Parathyroid adenoma (tissue), 2 donors: ENCODE data around the gene SMIM24.
"Not testable (repeated sequence)": the region's sequence is repeated elsewhere in the genome, so short reads cannot be mapped to it uniquely, and the experiment has no call there.

Experiments used
- H2AFZ ChIP-seq: fragments of 300-600 bp; sonication (generic); one replicate; pipeline ENCODE4 v1.7.0; 2017; ENCODE audit warnings: antibody characterized with exemption, mild to moderate bottlenecking
- H3K27ac ChIP-seq: fragments of 300-600 bp; sonication (generic); one replicate; pipeline ENCODE4 v1.7.0; 2017
- H3K27me3 ChIP-seq: fragments of 300-600 bp; sonication (generic); one replicate; pipeline ENCODE4 v1.7.0; 2017; ENCODE audit warnings: low read length; ENCODE audit not compliant: control insufficient read depth, insufficient read depth
- H3K36me3 ChIP-seq: fragments of 300-600 bp; sonication (generic); one replicate; pipeline ENCODE4 v1.7.0; 2017; ENCODE audit warnings: low read length; ENCODE audit not compliant: control insufficient read depth, insufficient read depth
- H3K4me1 ChIP-seq: fragments of 300-600 bp; sonication (generic); one replicate; pipeline ENCODE4 v1.7.0; 2017; ENCODE audit warnings: control low read depth
- H3K4me2 ChIP-seq: fragments of 300-600 bp; sonication (generic); one replicate; pipeline ENCODE4 v1.7.0; 2017; ENCODE audit warnings: low read length
- H3K4me3 ChIP-seq: fragments of 300-600 bp; sonication (generic); one replicate; pipeline ENCODE4 v1.7.0; 2017; ENCODE audit warnings: low read depth, low read length
- H3K79me2 ChIP-seq: fragments of 300-600 bp; sonication (generic); one replicate; pipeline ENCODE4 v1.7.0; 2017; ENCODE audit warnings: control low read depth
- H3K9ac ChIP-seq: fragments of 300-600 bp; sonication (generic); one replicate; pipeline ENCODE4 v1.7.0; 2017; ENCODE audit warnings: mild to moderate bottlenecking
- H3K9me3 ChIP-seq: fragments of 300-600 bp; sonication (generic); one replicate; pipeline ENCODE4 v1.7.0; 2017; ENCODE audit warnings: low read length; ENCODE audit not compliant: control insufficient read depth
- TF ChIP-seq, protein P1 (sequence below): fragments of 300-600 bp; sonication (generic); IDR thresholded peaks from one replicate; pipeline ENCODE4 v1.7.0; 2017; ENCODE audit warnings: antibody characterized with exemption, mild to moderate bottlenecking
- donor health status: primary hyperparathyroidism.

SMIM24 gene

DNA sequence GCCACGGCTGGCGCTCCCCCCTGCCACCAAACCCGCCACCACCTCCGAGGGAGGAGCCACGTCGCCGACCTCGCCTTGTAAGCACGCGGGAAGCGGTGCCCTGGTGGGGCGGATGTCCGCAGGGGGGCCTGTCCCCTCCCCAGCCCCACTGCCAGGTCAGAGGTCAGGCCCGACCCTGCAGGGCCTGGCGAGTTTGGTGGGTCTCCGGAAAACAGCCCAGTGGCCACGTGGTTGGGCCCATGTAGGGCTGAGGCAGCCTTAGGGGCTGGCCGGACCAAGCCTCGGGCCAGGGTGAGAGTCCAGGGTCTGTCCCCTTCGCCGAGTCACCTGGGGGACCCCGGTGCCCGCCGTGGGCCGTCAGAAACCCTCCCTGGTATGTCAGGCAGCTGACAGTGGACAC, 26.5 kb downstream of the SMIM24 start:
- H2AFZ ChIP-seq, result no peak overlapping the region
- TF ChIP-seq, protein P1, sequence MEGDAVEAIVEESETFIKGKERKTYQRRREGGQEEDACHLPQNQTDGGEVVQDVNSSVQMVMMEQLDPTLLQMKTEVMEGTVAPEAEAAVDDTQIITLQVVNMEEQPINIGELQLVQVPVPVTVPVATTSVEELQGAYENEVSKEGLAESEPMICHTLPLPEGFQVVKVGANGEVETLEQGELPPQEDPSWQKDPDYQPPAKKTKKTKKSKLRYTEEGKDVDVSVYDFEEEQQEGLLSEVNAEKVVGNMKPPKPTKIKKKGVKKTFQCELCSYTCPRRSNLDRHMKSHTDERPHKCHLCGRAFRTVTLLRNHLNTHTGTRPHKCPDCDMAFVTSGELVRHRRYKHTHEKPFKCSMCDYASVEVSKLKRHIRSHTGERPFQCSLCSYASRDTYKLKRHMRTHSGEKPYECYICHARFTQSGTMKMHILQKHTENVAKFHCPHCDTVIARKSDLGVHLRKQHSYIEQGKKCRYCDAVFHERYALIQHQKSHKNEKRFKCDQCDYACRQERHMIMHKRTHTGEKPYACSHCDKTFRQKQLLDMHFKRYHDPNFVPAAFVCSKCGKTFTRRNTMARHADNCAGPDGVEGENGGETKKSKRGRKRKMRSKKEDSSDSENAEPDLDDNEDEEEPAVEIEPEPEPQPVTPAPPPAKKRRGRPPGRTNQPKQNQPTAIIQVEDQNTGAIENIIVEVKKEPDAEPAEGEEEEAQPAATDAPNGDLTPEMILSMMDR, result no peak
- no peaks in the 10 kb centered on the region for H3K4me1 ChIP-seq
- H3K79me2 ChIP-seq, result peaks cover 33% of the 10 kb centered on the region
- H3K9me3 ChIP-seq, result no peaks in the 10 kb centered on the region
- H3K4me3 ChIP-seq, result no peak overlapping the region
- H3K36me3 ChIP-seq, result no peaks in the 10 kb centered on the region
- H3K4me2 ChIP-seq, result no peak overlapping the region
- H3K9ac ChIP-seq, result no peak overlapping the region
- no peaks in the 10 kb centered on the region for H3K27me3 ChIP-seq
- no peak overlapping the region for H3K27ac ChIP-seq

DNA sequence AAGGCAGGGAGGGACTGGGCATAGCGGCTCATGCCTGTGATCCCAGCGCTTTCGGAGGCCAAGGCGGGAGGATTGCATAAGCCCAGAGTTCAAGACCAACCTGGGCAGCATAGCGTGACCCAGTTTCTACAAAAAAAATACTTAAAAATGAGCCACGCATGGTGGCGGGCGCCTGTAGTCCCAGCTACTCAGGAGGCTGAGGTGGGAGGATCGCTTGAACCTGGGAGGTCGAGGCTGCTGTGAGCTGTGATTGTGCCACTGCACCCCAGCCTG, 27.4 kb downstream of the SMIM24 start:
- not testable (repeated sequence) for H3K36me3 ChIP-seq, H3K4me1 ChIP-seq, H2AFZ ChIP-seq, H3K4me3 ChIP-seq, H3K4me2 ChIP-seq, H3K9me3 ChIP-seq, H3K9ac ChIP-seq, H3K27me3 ChIP-seq, H3K27ac ChIP-seq
- peaks cover 40% of the 10 kb centered on the region for H3K79me2 ChIP-seq

DNA sequence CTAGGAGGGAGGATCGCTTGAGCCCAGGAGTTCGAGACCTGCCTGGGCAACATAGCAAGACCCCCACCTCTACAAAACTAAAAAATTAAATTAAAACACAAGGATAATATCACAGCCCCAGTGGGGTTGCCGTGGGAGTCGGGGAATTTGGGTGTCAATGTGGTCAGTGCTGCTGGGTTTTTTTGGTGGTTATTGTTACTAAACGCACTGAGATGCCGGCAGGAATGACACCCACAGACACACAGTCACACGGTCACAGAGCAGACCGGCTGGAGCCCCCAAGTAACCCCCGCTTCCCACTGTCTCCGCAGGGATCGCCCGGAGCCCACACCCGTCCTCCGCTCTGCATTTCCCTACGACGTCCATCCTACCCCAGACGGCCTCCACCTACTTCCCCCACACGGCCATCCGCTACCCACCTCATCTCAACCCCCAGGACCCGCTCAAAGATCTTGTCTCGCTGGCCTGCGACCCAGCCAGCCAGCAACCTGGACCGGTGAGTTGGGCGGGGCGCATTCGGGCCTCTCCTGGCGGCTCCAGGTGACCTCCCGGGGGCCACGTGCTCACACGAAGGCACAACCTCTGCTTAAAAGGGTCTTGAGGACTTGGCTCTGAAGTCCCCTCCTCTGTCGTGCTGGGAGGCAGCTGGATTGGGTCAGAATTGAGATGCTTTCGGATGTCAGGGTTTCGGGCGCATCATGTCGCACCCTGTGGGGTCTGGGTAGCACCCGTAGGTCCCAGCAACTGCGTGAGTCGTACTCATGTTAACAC, 28.0 kb downstream of the SMIM24 start:
- Histone ChIP-seq H2AFZ (no peak overlapping the region), H3K27ac (no peak overlapping the region), H3K4me3 (no peak overlapping the region), H3K79me2 (peaks cover 42% of the 10 kb centered on the region), H3K27me3 (no peaks in the 10 kb centered on the region), H3K4me2 (no peak overlapping the region), H3K4me1 (no peaks in the 10 kb centered on the region), H3K9me3 (no peaks in the 10 kb centered on the region), H3K9ac (no peak overlapping the region), H3K36me3 (no peaks in the 10 kb centered on the region)
- TF ChIP-seq, protein P1, result no peak

DNA sequence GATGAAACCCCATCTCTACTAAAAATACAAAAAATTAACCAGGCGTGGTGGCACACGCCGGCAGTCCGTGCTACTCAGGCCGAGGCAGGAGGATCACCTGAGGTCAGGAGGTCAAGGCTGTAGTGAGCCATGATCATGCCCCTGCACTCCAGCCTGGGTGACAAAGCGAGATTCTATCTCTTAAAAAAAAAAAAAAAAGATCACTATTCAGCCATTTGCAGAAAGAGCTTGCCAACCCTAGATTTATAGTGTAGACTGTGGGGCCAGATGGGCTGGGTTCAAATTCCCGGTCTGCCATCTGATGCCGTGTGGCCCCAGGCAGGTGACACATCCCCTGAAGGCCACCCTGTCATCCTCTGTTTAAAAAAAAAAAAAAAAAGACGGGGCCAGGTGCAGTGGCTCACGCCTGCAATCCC, 28.9 kb downstream of the SMIM24 start:
- no peak overlapping the region for H3K9ac ChIP-seq
- H3K27me3 ChIP-seq, result no peaks in the 10 kb centered on the region
- no peaks in the 10 kb centered on the region for H3K9me3 ChIP-seq
- H3K4me2 ChIP-seq, result no peak overlapping the region
- TF ChIP-seq, protein P1, result no peak
- H3K4me1 ChIP-seq, result no peaks in the 10 kb centered on the region
- H3K79me2 ChIP-seq, result peaks cover 46% of the 10 kb centered on the region
- H3K4me3 ChIP-seq, result no peak overlapping the region
- H2AFZ ChIP-seq, result no peak overlapping the region
- peak overlapping the region; percentile 56 for H3K27ac ChIP-seq
- no peaks in the 10 kb centered on the region for H3K36me3 ChIP-seq

DNA sequence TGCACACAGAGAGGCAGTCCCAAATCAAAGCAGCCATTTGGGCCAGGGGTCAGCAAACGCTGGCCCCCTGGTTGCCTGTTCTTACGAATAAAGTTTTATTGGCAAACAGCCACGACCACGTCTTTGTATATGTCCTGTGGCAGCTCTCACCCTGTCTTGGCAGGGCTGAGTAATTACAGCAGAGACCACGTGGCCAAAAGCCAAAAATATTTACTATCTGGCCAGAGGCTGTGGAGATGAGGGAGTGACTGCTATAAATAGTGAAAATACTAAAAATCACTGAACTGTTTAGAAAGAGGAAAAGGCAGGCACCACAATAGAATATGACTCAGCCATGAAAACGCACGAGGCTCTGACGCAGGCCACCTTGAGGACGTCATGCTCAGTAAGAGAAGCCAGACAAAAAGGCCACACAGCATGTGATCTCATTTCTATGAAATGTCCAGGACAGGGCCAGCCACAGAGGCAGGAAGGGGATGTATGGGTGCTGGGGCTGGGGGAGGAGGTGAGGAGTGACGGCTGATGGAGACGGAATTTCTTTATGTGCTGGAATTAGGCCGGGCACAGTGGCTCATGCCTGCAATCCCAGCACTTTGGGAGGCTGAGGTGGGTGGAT, 29.4 kb downstream of the SMIM24 start:
- Histone ChIP-seq H3K9ac (no peak overlapping the region), H3K36me3 (no peaks in the 10 kb centered on the region), H2AFZ (no peak overlapping the region), H3K27ac (peak overlapping the region; percentile 56), H3K4me2 (no peak overlapping the region), H3K4me1 (no peaks in the 10 kb centered on the region), H3K79me2 (peaks cover 52% of the 10 kb centered on the region), H3K4me3 (no peak overlapping the region), H3K27me3 (no peaks in the 10 kb centered on the region), H3K9me3 (no peaks in the 10 kb centered on the region)
- TF ChIP-seq, protein P1, result no peak
